ENCODE data around the gene MARCHF9.
"Not testable (repeated sequence)": the region's sequence is repeated elsewhere in the genome, so short reads cannot be mapped to it uniquely, and the experiment has no call there.

Gene MARCHF9

DNA sequence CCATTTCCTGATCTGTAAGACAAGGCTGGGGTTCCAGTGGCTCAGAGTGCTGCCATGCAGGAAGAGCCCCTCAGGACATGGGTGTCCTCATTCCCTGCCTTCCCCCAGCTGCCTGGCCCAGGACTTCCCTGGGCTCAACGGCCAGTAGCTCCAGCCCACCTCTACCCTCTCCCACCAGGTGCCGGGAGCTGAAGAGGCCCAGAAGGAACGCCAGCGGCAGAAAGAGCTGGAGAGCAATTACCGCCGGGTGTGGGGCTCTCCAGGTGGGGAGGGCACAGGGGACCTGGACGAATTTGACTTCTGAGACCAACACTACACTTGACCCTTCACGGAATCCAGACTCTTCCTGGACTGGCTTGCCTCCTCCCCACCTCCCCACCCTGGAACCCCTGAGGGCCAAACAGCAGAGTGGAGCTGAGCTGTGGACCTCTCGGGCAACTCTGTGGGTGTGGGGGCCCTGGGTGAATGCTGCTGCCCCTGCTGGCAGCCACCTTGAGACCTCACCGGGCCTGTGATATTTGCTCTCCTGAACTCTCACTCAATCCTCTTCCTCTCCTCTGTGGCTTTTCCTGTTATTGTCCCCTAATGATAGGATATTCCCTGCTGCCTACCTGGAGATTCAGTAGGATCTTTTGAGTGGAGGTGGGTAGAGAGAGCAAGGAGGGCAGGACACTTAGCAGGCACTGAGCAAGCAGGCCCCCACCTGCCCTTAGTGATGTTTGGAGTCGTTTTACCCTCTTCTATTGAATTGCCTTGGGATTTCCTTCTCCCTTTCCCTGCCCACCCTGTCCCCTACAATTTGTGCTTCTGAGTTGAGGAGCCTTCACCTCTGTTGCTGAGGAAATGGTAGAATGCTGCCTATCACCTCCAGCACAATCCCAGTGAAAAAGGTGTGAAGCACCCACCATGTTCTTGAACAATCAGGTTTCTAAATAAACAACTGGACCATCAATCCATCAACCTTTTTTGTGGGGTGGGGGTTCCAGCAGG is 34.0 kb upstream of the MARCHF9 start:
- DNase-seq (ENCODE audit: low read depth), result no peak
- H3K4me3 ChIP-seq (ENCODE audit: control insufficient read depth, low read depth, low read length), result no peak overlapping the region
- TF ChIP-seq, protein P1, sequence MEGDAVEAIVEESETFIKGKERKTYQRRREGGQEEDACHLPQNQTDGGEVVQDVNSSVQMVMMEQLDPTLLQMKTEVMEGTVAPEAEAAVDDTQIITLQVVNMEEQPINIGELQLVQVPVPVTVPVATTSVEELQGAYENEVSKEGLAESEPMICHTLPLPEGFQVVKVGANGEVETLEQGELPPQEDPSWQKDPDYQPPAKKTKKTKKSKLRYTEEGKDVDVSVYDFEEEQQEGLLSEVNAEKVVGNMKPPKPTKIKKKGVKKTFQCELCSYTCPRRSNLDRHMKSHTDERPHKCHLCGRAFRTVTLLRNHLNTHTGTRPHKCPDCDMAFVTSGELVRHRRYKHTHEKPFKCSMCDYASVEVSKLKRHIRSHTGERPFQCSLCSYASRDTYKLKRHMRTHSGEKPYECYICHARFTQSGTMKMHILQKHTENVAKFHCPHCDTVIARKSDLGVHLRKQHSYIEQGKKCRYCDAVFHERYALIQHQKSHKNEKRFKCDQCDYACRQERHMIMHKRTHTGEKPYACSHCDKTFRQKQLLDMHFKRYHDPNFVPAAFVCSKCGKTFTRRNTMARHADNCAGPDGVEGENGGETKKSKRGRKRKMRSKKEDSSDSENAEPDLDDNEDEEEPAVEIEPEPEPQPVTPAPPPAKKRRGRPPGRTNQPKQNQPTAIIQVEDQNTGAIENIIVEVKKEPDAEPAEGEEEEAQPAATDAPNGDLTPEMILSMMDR (IDR thresholded peaks at IDR 0.05; ENCODE audit: control insufficient read depth, insufficient read depth, low read depth, low read length, missing control alignments), result no peak

DNA sequence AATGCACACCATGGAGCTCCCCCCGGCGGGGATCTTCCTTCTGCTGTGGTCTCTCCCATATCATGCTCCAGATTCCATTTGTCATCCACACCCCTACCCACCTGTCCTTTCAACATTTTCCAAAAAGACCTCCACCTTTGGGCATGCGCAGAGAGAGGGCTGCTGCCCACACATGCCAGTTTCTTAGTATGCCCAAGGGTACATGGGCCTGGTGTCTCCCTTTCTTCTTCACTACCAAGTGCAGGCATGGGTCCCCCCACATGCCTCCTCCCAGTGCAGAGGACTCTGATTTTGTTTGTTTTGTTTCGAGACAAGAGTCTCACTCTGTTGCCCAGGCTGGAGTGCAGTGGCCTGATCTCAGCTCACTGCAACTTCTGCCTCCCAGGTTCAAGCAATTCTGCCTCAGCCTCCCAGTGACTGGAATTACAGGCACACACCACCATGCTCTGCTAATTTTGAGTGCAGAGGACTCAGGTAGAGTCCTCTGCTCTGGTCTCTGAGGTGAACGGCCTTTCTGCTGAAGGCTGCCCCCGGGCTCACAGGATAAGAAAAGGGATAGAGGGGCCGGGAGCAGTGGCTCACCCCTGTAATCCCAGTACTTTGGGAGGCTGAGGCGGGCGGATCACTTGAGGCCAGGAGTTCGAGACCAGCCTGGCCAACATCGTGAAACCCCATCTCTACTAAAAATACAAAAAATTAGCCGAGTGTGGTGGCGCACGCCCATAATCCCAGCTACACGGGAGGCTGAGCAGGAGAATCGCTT is 32.9 kb upstream of the MARCHF9 start:
- not testable (repeated sequence) for DNase-seq (ENCODE audit: low read depth); H3K4me3 ChIP-seq (ENCODE audit: control insufficient read depth, low read depth, low read length)

DNA sequence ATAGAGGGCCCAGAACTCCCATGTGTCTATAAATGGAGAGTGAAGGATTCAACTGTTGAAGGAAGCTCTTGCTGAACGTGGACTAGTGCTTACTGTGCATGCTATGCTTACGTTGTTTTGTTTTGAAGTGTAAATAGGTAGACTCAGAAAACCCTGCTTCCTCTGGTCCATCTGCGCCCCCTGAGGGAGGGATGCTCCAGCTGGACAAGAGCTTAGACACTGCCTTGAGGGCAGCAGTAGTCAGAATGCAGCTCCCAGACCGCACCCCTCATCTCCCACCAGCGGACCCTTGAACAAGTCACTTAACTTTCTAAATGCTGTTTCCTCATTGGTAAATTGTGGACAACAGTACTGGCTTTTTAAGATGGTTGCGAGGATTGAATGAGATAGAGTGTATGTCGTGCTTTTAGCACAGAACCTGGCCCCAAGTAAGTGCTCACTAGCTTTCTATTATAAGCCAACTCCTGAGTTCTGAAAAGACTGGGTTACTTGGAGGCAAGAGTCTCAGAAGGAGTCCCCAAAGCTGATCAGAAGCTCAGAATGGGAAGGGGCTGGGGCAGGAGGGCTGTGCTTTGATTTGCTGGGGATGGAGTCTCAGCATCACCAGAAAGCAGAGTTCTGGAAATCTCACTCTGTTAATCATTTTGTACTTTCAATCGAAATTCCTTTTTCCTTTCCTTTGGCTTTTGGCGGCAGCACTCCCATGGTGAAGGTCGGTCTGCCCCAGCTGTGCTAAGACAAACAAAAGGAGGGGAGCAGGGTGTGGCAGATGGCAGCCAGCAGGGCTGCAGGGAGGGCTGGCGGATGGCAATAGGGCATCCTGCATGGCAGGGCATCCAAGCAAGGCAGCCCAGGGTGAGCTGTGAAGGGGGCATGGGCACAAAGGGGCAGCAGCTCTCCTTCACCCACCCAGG is 31.9 kb upstream of the MARCHF9 start:
- TF ChIP-seq, protein P1 (IDR thresholded peaks at IDR 0.05; ENCODE audit: control insufficient read depth, insufficient read depth, low read depth, low read length, missing control alignments), result no peak
- no peak for DNase-seq (ENCODE audit: low read depth)
- no peak overlapping the region for H3K4me3 ChIP-seq (ENCODE audit: control insufficient read depth, low read depth, low read length)

DNA sequence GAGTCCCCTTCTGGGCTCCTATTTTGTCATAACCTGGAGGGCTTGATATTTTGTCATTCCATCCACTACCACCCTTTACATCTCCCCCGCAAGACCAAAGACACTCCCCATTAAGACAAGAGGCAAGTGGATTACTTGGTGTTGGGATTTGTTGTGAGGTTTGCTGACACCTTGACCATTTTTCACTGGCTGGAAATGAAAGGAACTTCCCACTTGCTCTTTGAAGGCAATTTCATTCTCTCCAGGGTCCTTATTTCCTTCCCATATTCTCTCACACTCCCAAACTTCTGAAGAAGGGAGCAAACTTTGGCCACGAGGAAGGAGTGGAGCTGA is 31.3 kb upstream of the MARCHF9 start:
- no peak overlapping the region for H3K4me3 ChIP-seq (ENCODE audit: control insufficient read depth, low read depth, low read length)
- TF ChIP-seq, protein P1 (IDR thresholded peaks at IDR 0.05; ENCODE audit: control insufficient read depth, insufficient read depth, low read depth, low read length, missing control alignments), result no peak
- DNase-seq (ENCODE audit: low read depth), result no peak

DNA sequence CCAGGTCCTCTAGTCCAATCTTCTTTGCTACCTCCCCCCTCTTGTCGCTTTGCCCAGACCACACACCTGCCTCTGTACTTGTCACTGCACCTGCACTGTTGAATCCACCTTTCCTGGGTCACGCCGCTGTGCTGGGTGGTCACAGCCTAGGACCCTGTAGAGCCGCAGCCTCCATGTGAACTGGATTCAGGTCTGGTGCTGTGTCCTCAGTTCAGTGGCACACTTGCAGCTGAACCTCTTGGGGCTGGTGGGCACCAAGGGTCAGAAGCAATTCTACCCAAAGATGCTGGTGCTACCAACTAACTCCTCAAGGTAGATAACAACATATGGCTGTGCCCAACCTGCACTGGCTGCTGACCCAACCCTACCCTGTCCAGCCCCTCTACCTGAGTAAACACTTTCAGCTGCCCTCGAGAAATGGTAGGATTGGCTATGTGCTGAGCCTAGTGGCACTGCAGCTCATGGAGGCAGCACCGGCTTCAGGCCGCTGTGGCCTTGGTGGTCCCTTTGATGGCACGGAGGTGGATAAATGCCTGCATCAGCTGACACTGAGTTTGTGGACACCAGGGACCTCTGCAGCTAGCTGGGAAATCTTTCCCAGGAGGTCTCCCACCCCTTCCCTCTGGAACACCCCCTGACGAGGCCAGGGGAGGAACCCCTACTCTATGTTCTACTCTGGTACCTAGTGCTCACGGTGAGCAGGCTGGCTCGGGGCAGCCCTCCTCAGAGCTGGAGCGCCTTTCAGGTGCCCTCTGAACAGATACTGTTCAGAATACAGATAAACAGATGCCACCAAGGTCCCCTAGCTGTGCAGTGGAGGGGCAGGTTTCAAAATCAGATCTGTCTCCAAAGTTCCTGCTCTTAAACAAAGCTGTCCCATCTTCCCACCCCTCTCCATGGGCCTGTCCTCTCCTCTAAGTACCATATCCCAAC is 30.6 kb upstream of the MARCHF9 start:
- TF ChIP-seq, protein P1 (IDR thresholded peaks at IDR 0.05; ENCODE audit: control insufficient read depth, insufficient read depth, low read depth, low read length, missing control alignments), result no peak
- H3K4me3 ChIP-seq (ENCODE audit: control insufficient read depth, low read depth, low read length), result no peak overlapping the region
- DNase-seq (ENCODE audit: low read depth), result no peak

DNA sequence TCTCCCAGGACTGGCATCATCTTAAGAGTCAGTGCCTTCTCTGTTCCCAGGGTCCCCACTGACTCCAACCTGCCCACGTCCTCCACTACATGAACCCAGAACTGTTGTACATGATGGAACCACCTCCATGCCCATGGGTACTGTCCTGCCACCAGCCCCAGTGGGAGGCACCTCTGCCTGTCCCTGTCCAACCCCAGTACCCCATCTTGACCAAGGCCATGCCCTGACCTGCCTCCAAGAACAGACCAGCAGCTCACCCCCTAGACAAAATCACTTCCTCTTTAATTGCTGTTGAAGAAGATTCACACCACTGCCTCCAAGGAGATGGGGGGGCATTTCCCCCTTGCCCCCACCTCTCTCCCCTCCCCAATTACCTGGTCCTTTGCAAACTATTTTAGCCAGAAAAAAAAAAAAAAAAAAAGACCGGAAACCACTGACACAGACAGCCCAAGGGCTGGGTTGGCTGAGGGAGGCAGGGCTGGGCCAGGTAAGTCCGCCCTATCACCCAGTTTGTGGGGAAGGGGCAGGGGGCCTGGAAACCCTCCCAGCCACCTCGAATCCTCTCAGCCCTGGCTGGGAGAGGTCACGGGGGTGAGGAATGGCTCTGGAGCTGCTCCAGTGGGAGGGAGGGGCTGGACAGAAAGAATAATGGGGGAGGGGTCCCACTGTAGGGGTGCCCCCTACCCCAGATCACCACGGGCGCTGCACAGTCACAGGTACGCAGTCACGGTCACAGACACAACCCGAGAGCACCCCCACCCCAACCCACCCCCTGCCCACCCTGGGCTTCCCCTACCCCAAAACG is 29.8 kb upstream of the MARCHF9 start:
- no peak for DNase-seq (ENCODE audit: low read depth)
- TF ChIP-seq, protein P1 (IDR thresholded peaks at IDR 0.05; ENCODE audit: control insufficient read depth, insufficient read depth, low read depth, low read length, missing control alignments), result no peak
- no peak overlapping the region for H3K4me3 ChIP-seq (ENCODE audit: control insufficient read depth, low read depth, low read length)
